Subcutaneous abdominal adipose tissue (tissue), 5 donors: Measurements from ENCODE around the gene BRSK1.

Experiments used
- H3K27ac ChIP-seq: one replicate; pipeline ENCODE4 v1.7.0; 2013; ENCODE audit warnings: low read depth, mild to moderate bottlenecking, inconsistent platforms, low read length, moderate library complexity
- H3K27me3 ChIP-seq, 5 donors: one replicate each; pipeline ENCODE4 v1.7.0; 2013; ENCODE audit warnings: low read length in 5 of 5, inconsistent platforms in 1 of 5; ENCODE audit not compliant: control insufficient read depth in 5 of 5, insufficient read depth in 4 of 5
- H3K36me3 ChIP-seq, 5 donors: one replicate each; pipeline ENCODE4 v1.7.0; 2013; ENCODE audit warnings: low read length in 5 of 5; ENCODE audit not compliant: control insufficient read depth in 5 of 5, insufficient read depth in 5 of 5
- H3K4me1 ChIP-seq, 5 donors: one replicate each; pipeline ENCODE4 v1.7.0; 2013; ENCODE audit warnings: low read length in 5 of 5, mild to moderate bottlenecking in 3 of 5, moderate library complexity in 1 of 5; ENCODE audit not compliant: control insufficient read depth in 5 of 5, insufficient read depth in 5 of 5
- H3K4me3 ChIP-seq, 5 donors: one replicate each; pipeline ENCODE4 v1.7.0; 2013; ENCODE audit warnings: low read length in 5 of 5, low read depth in 1 of 5
- H3K9ac ChIP-seq, 5 donors: one replicate each; pipeline ENCODE4 v1.7.0; 2013; ENCODE audit warnings: low read length in 5 of 5, mild to moderate bottlenecking in 4 of 5, moderate library complexity in 3 of 5
- H3K9me3 ChIP-seq, 5 donors: one replicate each; pipeline ENCODE4 v1.7.0; 2013; ENCODE audit warnings: low read length in 5 of 5; ENCODE audit not compliant: control insufficient read depth in 5 of 5
- donor health status: healthy.
- donor health status: healthy.
- donor health status: healthy.
- donor health status: healthy.
- donor health status: healthy.

The BRSK1 gene

GRCh38 chr19:55312621-55313512 is 29.1 kb downstream of the BRSK1 start:
- Histone ChIP-seq H3K9ac (no peak overlapping the region), H3K36me3 (peaks cover 0 to 14% (median 0%) of the 10 kb centered on the region in 5 donors), H3K27me3 (peaks cover 0 to 3% (median 0%) of the 10 kb centered on the region in 5 donors), H3K4me3 (no peak overlapping the region), H3K9me3 (peaks cover 0 to 8% (median 3%) of the 10 kb centered on the region in 5 donors), H3K4me1 (peaks cover 0 to 9% (median 2%) of the 10 kb centered on the region in 5 donors), H3K27ac (no peak overlapping the region)

GRCh38 chr19:55314396-55314795 is 30.6 kb downstream of the BRSK1 start:
- Histone ChIP-seq H3K9ac (no peak overlapping the region), H3K36me3 (peaks cover 0 to 14% (median 0%) of the 10 kb centered on the region in 5 donors), H3K27me3 (no peaks in the 10 kb centered on the region), H3K9me3 (peaks cover 0 to 7% (median 0%) of the 10 kb centered on the region in 5 donors), H3K27ac (no peak overlapping the region), H3K4me3 (no peak overlapping the region), H3K4me1 (peaks cover 0 to 9% (median 0%) of the 10 kb centered on the region in 5 donors)

- Histone ChIP-seq H3K27me3 (no peaks in the 10 kb centered on the region), H3K9me3 (peaks cover 0 to 4% (median 0%) of the 10 kb centered on the region in 5 donors), H3K27ac (no peak overlapping the region), H3K9ac (no peak overlapping the region), H3K4me3 (no peak overlapping the region), H3K4me1 (peaks cover 0 to 18% (median 5%) of the 10 kb centered on the region in 5 donors), H3K36me3 (peaks cover 0 to 14% (median 0%) of the 10 kb centered on the region in 5 donors)
Measured at GRCh38 chr19:55315956-55316525, 32.2 kb downstream of the BRSK1 start.

GRCh38 chr19:55316646-55317045 is 32.8 kb downstream of the BRSK1 start:
- Histone ChIP-seq H3K4me3 (no peak overlapping the region), H3K9me3 (peaks cover 0 to 4% (median 0%) of the 10 kb centered on the region in 5 donors), H3K27me3 (no peaks in the 10 kb centered on the region), H3K27ac (no peak overlapping the region), H3K9ac (no peak overlapping the region), H3K36me3 (peaks cover 0 to 14% (median 0%) of the 10 kb centered on the region in 5 donors), H3K4me1 (peaks cover 0 to 22% (median 5%) of the 10 kb centered on the region in 5 donors)

GRCh38 chr19:55319785-55320184 is 36.0 kb downstream of the BRSK1 start:
- no peak overlapping the region for H3K27ac ChIP-seq
- H3K27me3 ChIP-seq = no peaks in the 10 kb centered on the region
- peaks cover 0 to 4% (median 0%) of the 10 kb centered on the region in 5 donors for H3K9me3 ChIP-seq
- H3K9ac ChIP-seq = peak overlapping the region in 2 of 5 donors; percentile 53 to 68
- peaks cover 0 to 12% (median 0%) of the 10 kb centered on the region in 5 donors for H3K36me3 ChIP-seq
- H3K4me1 ChIP-seq = peaks cover 0 to 35% (median 18%) of the 10 kb centered on the region in 5 donors
- H3K4me3 ChIP-seq = peak overlapping the region in 4 of 5 donors; percentile 12 to 68 (median 30)

GRCh38 chr19:55320844-55321419 is 37.1 kb downstream of the BRSK1 start:
- H3K27me3 ChIP-seq = no peaks in the 10 kb centered on the region
- no peak overlapping the region for H3K27ac ChIP-seq
- peaks cover 0 to 39% (median 21%) of the 10 kb centered on the region in 5 donors for H3K4me1 ChIP-seq
- H3K9me3 ChIP-seq = peaks cover 0 to 3% (median 0%) of the 10 kb centered on the region in 5 donors
- peaks cover 0 to 11% (median 0%) of the 10 kb centered on the region in 5 donors for H3K36me3 ChIP-seq
- no peak overlapping the region for H3K9ac ChIP-seq
- H3K4me3 ChIP-seq = no peak overlapping the region

- Histone ChIP-seq H3K9me3 (no peaks in the 10 kb centered on the region), H3K27me3 (no peaks in the 10 kb centered on the region), H3K9ac (peak overlapping the region in 2 of 5 donors; percentile 0 to 28), H3K36me3 (peaks cover 0 to 4% (median 0%) of the 10 kb centered on the region in 5 donors), H3K4me1 (peaks cover 2 to 42% (median 26%) of the 10 kb centered on the region in 5 donors), H3K4me3 (no peak overlapping the region), H3K27ac (no peak overlapping the region)
Measured at GRCh38 chr19:55321466-55322137, 37.8 kb downstream of the BRSK1 start.

GRCh38 chr19:55322204-55322885 is 38.5 kb downstream of the BRSK1 start:
- H3K27me3 ChIP-seq = no peaks in the 10 kb centered on the region
- H3K27ac ChIP-seq = no peak overlapping the region
- no peaks in the 10 kb centered on the region for H3K9me3 ChIP-seq
- H3K36me3 ChIP-seq = no peaks in the 10 kb centered on the region
- no peak overlapping the region for H3K4me3 ChIP-seq
- peaks cover 3 to 44% (median 29%) of the 10 kb centered on the region in 5 donors for H3K4me1 ChIP-seq
- H3K9ac ChIP-seq = peak overlapping the region in 1 of 5 donors; percentile 28

GRCh38 chr19:55324662-55325061 is 40.9 kb downstream of the BRSK1 start:
- Histone ChIP-seq H3K36me3 (no peaks in the 10 kb centered on the region), H3K4me3 (peak overlapping the region; percentile 6 to 57 (median 36)), H3K9ac (peak overlapping the region in 2 of 5 donors; percentile 37 to 59), H3K4me1 (peaks cover 3 to 44% (median 29%) of the 10 kb centered on the region in 5 donors), H3K9me3 (no peaks in the 10 kb centered on the region), H3K27me3 (no peaks in the 10 kb centered on the region), H3K27ac (peak overlapping the region; percentile 78)
